ENCODE data around the gene LAPTM4A.

DNA sequence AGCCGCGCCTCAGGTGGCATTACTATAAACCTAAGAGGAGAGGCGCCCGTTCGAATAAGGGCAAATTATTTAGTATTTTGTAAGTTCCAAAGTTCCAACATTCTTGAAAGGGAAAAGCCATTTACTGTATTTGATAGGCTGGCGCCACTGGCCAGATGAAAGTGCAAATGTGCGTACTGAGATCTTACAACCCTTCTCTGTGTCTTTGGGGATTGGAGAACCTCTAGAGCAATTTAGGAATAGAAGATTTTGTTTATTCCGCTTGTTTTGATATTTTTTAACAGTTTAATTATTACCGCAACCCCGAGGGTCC is 61.1 kb downstream of the LAPTM4A start:
- TF ChIP-seq, protein P1, sequence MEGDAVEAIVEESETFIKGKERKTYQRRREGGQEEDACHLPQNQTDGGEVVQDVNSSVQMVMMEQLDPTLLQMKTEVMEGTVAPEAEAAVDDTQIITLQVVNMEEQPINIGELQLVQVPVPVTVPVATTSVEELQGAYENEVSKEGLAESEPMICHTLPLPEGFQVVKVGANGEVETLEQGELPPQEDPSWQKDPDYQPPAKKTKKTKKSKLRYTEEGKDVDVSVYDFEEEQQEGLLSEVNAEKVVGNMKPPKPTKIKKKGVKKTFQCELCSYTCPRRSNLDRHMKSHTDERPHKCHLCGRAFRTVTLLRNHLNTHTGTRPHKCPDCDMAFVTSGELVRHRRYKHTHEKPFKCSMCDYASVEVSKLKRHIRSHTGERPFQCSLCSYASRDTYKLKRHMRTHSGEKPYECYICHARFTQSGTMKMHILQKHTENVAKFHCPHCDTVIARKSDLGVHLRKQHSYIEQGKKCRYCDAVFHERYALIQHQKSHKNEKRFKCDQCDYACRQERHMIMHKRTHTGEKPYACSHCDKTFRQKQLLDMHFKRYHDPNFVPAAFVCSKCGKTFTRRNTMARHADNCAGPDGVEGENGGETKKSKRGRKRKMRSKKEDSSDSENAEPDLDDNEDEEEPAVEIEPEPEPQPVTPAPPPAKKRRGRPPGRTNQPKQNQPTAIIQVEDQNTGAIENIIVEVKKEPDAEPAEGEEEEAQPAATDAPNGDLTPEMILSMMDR (IDR thresholded peaks at IDR 0.05): no peak
- TF ChIP-seq SIN3A (IDR thresholded peaks at IDR 0.05; ENCODE audit: borderline replicate concordance, insufficient read depth, low read depth, low read length): no peak
- no peak for TF ChIP-seq TCF7L2 (IDR thresholded peaks at IDR 0.05; ENCODE audit: low read depth, low read length)
- TF ChIP-seq POLR2AphosphoS5 (IDR thresholded peaks at IDR 0.05; ENCODE audit: low read depth, low read length): no peak
- TF ChIP-seq, protein P2, sequence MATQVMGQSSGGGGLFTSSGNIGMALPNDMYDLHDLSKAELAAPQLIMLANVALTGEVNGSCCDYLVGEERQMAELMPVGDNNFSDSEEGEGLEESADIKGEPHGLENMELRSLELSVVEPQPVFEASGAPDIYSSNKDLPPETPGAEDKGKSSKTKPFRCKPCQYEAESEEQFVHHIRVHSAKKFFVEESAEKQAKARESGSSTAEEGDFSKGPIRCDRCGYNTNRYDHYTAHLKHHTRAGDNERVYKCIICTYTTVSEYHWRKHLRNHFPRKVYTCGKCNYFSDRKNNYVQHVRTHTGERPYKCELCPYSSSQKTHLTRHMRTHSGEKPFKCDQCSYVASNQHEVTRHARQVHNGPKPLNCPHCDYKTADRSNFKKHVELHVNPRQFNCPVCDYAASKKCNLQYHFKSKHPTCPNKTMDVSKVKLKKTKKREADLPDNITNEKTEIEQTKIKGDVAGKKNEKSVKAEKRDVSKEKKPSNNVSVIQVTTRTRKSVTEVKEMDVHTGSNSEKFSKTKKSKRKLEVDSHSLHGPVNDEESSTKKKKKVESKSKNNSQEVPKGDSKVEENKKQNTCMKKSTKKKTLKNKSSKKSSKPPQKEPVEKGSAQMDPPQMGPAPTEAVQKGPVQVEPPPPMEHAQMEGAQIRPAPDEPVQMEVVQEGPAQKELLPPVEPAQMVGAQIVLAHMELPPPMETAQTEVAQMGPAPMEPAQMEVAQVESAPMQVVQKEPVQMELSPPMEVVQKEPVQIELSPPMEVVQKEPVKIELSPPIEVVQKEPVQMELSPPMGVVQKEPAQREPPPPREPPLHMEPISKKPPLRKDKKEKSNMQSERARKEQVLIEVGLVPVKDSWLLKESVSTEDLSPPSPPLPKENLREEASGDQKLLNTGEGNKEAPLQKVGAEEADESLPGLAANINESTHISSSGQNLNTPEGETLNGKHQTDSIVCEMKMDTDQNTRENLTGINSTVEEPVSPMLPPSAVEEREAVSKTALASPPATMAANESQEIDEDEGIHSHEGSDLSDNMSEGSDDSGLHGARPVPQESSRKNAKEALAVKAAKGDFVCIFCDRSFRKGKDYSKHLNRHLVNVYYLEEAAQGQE (IDR thresholded peaks at IDR 0.05; ENCODE audit: insufficient read depth in 1 of 2, low read depth in 2 of 2, low read length in 1 of 2): no peak
